ENCODE data around the gene TCF25.

The TCF25 gene

DNA sequence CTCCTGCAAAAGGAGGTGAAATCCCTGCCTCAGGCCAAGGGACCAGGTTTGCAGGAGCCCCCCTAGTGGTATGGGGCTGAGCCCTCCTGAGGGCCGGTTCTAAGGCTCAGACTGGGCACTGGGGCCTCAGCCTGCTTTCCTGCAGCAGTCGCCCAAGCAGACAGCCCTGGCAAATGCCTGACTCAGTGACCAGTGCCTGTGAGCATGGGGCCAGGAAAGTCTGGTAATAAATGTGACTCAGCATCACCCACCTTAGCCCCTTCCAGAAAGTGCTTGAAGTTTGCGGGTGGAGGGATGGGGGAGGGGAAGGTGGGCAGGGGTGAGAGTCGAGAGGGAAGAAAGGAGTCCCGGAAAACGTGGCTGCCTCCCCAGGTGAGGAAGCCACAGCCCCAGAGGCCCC lies 47.3 kb downstream of the TCF25 start:
- H3K36me3 ChIP-seq (ENCODE audit: control insufficient read depth in 1 of 2, insufficient read depth in 2 of 2, low read length in 2 of 2), result no peaks in the 10 kb centered on the region
- no peak overlapping the region for H3K4me3 ChIP-seq (ENCODE audit: low read depth in 1 of 2, low read length in 2 of 2)
- no peaks in the 10 kb centered on the region for H3K9me3 ChIP-seq (ENCODE audit: control insufficient read depth in 1 of 2, low read length in 2 of 2)
- H3K4me1 ChIP-seq (ENCODE audit: control insufficient read depth in 1 of 2, insufficient read depth in 2 of 2, low read length in 2 of 2), result peaks cover 3 to 47% of the 10 kb centered on the region in 2 donors
- H3K27me3 ChIP-seq (ENCODE audit: low read depth, low read length), result peaks cover 14% of the 10 kb centered on the region
- no peak overlapping the region for H3K27ac ChIP-seq (ENCODE audit: low read length)

DNA sequence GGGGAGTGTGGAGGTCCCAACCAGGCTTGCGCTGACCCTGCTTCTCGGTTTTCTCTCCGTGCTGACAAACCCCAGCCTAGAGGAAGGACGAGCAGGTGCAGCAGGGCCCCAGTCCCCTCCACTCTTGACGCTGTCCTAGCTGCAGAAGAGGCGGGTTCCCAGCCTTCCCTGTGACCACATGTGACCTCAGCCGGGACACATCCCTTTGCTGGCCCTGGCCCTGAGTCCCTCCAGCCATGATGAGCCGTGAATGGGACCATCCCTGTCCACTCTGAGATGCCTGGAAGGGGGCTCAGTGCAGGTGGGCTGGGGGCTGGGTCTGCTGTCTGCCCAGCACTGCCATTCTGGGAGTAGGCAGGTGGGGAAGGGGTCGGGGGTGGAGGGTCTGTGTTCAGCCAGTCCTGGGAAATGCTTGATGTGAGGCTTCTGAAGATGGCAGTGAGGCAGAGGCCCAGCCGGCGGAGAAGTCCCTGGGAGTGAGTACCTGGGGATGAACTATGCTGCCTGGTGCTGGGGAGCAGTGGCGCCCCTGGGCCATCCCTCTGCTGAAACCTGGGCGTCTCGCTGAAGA lies 47.8 kb downstream of the TCF25 start:
- Histone ChIP-seq H3K27me3 (ENCODE audit: low read depth, low read length) (peaks cover 14% of the 10 kb centered on the region), H3K4me3 (ENCODE audit: low read depth in 1 of 2, low read length in 2 of 2) (no peak overlapping the region), H3K36me3 (ENCODE audit: control insufficient read depth in 1 of 2, insufficient read depth in 2 of 2, low read length in 2 of 2) (no peaks in the 10 kb centered on the region), H3K4me1 (ENCODE audit: control insufficient read depth in 1 of 2, insufficient read depth in 2 of 2, low read length in 2 of 2) (peaks cover 3 to 52% of the 10 kb centered on the region in 2 donors), H3K27ac (ENCODE audit: low read length) (peak overlapping the region; percentile 49), H3K9me3 (ENCODE audit: control insufficient read depth in 1 of 2, low read length in 2 of 2) (no peaks in the 10 kb centered on the region)

DNA sequence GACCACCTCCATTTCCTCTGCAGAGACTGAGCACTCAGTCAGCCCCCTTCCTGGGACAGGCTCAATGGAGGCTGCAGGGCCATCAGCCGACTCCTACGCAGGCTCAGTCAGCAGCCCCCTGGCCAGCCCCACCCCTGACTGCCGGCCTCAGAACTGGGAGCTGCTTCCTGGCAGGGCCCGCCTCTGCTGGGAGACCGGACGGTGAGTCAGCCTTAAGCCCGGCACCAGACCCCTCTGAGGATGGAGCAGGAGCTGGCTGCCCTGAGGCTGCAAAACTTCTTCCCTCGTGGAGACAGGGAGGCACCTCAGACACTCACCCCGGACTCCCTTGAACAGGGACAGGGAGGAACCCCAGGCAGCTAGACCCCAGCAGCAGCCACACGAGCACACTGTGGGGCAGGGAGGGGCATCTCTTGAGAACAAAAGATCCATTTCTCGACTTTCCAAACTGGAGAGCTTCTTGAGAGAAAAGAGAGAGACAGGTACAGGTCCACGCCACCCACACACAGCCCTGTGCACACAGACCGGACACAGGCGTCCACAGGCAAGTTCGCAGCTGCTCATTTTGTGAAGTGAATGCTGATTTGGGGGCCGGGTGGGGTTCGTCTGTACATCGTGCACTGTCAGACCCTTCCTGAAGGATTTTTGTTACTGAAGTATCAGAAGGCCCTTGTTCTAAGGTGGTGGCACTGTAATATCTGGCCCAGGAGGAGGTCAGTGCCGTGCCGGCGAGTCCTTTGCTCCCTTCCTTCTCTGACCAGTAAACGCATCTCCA lies 48.5 kb downstream of the TCF25 start:
- H3K4me3 ChIP-seq (ENCODE audit: low read depth in 1 of 2, low read length in 2 of 2), result peak overlapping the region; percentile 23 to 69
- H3K9me3 ChIP-seq (ENCODE audit: control insufficient read depth in 1 of 2, low read length in 2 of 2), result no peaks in the 10 kb centered on the region
- H3K27me3 ChIP-seq (ENCODE audit: low read depth, low read length), result peaks cover 14% of the 10 kb centered on the region
- H3K4me1 ChIP-seq (ENCODE audit: control insufficient read depth in 1 of 2, insufficient read depth in 2 of 2, low read length in 2 of 2), result peaks cover 3 to 57% of the 10 kb centered on the region in 2 donors
- peak overlapping the region; percentile 96 for H3K27ac ChIP-seq (ENCODE audit: low read length)
- no peaks in the 10 kb centered on the region for H3K36me3 ChIP-seq (ENCODE audit: control insufficient read depth in 1 of 2, insufficient read depth in 2 of 2, low read length in 2 of 2)

DNA sequence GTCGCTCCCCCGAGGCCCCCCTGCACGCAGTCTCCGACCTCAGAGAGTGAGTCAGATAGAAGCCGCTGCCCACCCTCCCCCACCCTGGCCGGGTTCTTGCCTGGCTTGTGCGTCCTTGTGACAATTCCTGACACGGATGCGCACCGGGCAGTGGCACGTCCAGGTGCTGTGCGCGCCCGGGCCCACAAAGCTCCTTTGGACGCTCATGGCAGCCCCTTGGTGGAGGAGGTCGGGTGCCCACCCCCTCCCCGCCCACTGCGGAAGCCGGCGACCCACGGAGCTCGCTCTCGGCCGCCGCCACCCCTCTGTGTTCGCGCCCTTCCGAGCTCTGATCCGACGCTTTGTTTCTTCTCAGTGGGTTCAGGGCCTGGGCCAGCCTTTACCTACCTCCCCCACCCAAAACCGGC lies 49.1 kb downstream of the TCF25 start:
- Histone ChIP-seq H3K27me3 (ENCODE audit: low read depth, low read length) (peaks cover 14% of the 10 kb centered on the region), H3K27ac (ENCODE audit: low read length) (peak overlapping the region; percentile 96), H3K4me3 (ENCODE audit: low read depth in 1 of 2, low read length in 2 of 2) (peak overlapping the region; percentile 69), H3K9me3 (ENCODE audit: control insufficient read depth in 1 of 2, low read length in 2 of 2) (no peaks in the 10 kb centered on the region), H3K36me3 (ENCODE audit: control insufficient read depth in 1 of 2, insufficient read depth in 2 of 2, low read length in 2 of 2) (no peaks in the 10 kb centered on the region), H3K4me1 (ENCODE audit: control insufficient read depth in 1 of 2, insufficient read depth in 2 of 2, low read length in 2 of 2) (peaks cover 3 to 57% of the 10 kb centered on the region in 2 donors)

DNA sequence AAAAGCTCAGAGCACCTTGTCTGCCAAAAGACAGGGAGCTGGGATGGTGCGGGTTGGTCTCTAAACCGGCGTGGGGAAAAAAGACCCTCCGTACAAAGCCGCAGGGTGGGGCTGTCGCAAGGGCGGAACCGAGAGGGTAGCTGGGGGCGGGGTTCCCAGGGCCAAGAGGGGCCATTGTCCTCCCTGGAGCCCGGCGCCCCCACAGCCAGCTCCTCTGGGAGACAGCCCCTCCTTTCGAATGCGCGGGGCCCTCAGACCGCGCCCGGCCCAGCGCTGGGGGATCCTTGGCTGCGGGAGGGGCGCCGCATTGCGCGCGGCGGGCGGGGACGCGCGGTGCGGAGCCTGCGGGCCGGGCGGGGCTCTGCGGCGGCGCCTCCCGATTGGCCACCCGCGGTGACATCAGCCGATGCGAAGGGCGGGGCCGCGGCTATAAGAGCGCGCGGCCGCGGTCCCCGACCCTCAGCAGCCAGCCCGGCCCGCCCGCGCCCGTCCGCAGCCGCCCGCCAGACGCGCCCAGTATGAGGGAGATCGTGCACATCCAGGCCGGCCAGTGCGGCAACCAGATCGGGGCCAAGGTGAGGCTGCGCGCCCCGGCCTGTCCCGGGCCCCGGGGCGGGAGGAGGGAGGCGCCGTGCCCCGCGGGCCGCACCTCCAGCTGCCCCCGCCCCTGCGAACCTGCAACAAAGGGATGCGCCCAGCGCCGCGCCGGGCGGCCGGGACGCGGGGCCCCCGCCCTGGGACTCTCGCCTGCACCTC lies 49.7 kb downstream of the TCF25 start, which contains the start of gene TUBB3:
Gene TUBB3, plus strand, starts transcription at position 459 of the 756 bp plus-strand sequence. Its CDS starts 60 bp downstream, at position 519.
- no peaks in the 10 kb centered on the region for H3K9me3 ChIP-seq (ENCODE audit: control insufficient read depth in 1 of 2, low read length in 2 of 2)
- no peaks in the 10 kb centered on the region for H3K36me3 ChIP-seq (ENCODE audit: control insufficient read depth in 1 of 2, insufficient read depth in 2 of 2, low read length in 2 of 2)
- H3K4me1 ChIP-seq (ENCODE audit: control insufficient read depth in 1 of 2, insufficient read depth in 2 of 2, low read length in 2 of 2), result peaks cover 3 to 52% of the 10 kb centered on the region in 2 donors
- H3K27ac ChIP-seq (ENCODE audit: low read length), result peak within 1 kb of the TSS; percentile 96
- H3K27me3 ChIP-seq (ENCODE audit: low read depth, low read length), result peaks cover 14% of the 10 kb centered on the region
- peak within 1 kb of the TSS; percentile 69 for H3K4me3 ChIP-seq (ENCODE audit: low read depth in 1 of 2, low read length in 2 of 2)

DNA sequence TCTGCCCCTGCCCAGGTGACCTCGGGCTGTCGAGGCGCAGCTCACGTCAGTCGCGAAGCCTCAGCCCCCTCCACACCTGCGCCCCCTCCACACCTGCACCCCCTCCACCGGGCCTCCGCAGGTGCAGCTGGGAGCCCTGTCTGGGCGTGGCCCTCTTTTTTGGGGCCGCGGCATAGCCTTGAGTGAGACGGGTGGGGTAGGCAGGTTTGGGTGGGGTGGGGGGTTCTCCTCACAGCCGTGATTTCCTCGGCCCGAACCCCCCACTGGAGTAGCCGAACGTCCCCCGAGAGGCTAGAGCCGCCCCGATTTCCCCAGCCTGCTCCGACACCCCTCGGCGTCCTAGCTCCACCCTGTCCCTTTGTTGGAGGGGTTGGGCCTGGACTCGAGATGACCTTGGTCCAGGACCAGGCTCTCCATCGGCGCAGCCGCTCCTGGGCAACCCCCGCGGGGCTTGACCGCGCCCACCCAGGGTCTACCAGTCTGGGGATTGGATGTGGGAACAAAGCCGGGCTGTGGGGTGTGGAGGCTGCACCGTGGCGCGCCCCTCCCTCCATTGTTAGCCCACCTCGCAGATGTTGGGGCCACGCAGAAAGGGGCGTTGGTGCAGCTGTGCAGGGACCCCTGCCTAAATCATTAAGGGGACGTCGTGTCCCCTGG lies 50.4 kb downstream of the TCF25 start:
- H3K4me1 ChIP-seq (ENCODE audit: control insufficient read depth in 1 of 2, insufficient read depth in 2 of 2, low read length in 2 of 2), result peaks cover 3 to 45% of the 10 kb centered on the region in 2 donors
- no peaks in the 10 kb centered on the region for H3K36me3 ChIP-seq (ENCODE audit: control insufficient read depth in 1 of 2, insufficient read depth in 2 of 2, low read length in 2 of 2)

DNA sequence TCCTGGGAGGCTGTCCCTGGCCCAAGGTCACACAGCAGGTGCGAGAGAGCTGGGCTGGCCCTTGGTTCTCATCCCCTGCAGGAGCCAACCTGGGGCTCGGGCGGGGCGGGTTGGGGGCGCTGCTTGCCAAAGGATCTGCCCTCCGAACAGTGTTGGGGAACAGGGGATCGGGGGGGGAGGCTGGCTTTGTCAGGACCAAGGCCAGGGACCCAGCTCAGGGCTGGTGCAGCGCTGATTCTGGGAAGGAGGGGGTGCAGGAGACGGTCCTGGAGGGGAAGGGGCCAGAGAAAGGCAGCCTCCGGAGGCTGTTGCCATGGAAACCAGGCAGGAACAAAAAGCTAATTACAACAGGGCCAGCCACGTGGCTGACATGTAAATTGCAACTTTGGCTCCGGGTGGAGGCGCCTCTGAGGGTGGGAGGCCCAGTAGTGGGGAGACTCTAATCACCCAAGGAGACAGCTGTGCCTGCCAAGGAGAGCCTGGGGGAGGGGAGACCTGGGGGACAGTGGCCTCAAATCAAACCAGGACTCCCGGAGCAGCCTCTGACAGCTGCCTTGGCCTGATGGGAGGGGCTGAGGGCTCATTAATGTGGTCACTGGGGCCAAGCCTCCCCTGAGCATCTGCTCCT lies 51.0 kb downstream of the TCF25 start:
- H3K4me3 ChIP-seq (ENCODE audit: low read depth in 1 of 2, low read length in 2 of 2), result no peak overlapping the region
- no peaks in the 10 kb centered on the region for H3K9me3 ChIP-seq (ENCODE audit: control insufficient read depth in 1 of 2, low read length in 2 of 2)
- peaks cover 3 to 41% of the 10 kb centered on the region in 2 donors for H3K4me1 ChIP-seq (ENCODE audit: control insufficient read depth in 1 of 2, insufficient read depth in 2 of 2, low read length in 2 of 2)
- H3K36me3 ChIP-seq (ENCODE audit: control insufficient read depth in 1 of 2, insufficient read depth in 2 of 2, low read length in 2 of 2), result no peaks in the 10 kb centered on the region
- no peak overlapping the region for H3K27ac ChIP-seq (ENCODE audit: low read length)
- H3K27me3 ChIP-seq (ENCODE audit: low read depth, low read length), result peaks cover 5% of the 10 kb centered on the region

More for the DNA sequence above, 50.4 kb downstream of the TCF25 start:
- Histone ChIP-seq H3K9me3 (ENCODE audit: control insufficient read depth in 1 of 2, low read length in 2 of 2) (no peaks in the 10 kb centered on the region), H3K27me3 (ENCODE audit: low read depth, low read length) (peaks cover 10% of the 10 kb centered on the region), H3K27ac (ENCODE audit: low read length) (no peak overlapping the region), H3K4me3 (ENCODE audit: low read depth in 1 of 2, low read length in 2 of 2) (peak overlapping the region in 1 of 2 donors; percentile 69)

DNA sequence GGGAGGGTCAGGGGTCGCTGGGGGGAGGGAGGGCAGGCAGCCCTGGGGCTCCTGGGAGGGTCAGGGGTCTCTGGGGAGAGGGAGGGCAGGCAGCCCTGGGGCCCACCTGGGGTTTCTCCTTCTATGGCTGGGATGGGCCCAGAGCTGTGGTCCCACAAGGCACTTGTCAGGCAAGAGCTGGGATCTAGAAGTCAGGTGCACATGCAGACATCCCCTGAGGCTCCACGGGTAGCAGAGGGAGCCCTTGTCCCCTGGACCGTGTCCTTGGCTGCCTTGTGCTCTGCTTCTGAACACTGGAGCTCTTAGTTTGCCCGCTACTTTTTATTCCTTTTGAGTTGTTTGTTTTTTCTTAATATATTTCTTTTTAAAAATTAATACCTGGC lies 51.5 kb downstream of the TCF25 start:
- Histone ChIP-seq H3K4me3 (ENCODE audit: low read depth in 1 of 2, low read length in 2 of 2) (no peak overlapping the region), H3K9me3 (ENCODE audit: control insufficient read depth in 1 of 2, low read length in 2 of 2) (no peaks in the 10 kb centered on the region), H3K27me3 (ENCODE audit: low read depth, low read length) (peaks cover 5% of the 10 kb centered on the region), H3K4me1 (ENCODE audit: control insufficient read depth in 1 of 2, insufficient read depth in 2 of 2, low read length in 2 of 2) (peaks cover 3 to 41% of the 10 kb centered on the region in 2 donors), H3K36me3 (ENCODE audit: control insufficient read depth in 1 of 2, insufficient read depth in 2 of 2, low read length in 2 of 2) (no peaks in the 10 kb centered on the region), H3K27ac (ENCODE audit: low read length) (no peak overlapping the region)

DNA sequence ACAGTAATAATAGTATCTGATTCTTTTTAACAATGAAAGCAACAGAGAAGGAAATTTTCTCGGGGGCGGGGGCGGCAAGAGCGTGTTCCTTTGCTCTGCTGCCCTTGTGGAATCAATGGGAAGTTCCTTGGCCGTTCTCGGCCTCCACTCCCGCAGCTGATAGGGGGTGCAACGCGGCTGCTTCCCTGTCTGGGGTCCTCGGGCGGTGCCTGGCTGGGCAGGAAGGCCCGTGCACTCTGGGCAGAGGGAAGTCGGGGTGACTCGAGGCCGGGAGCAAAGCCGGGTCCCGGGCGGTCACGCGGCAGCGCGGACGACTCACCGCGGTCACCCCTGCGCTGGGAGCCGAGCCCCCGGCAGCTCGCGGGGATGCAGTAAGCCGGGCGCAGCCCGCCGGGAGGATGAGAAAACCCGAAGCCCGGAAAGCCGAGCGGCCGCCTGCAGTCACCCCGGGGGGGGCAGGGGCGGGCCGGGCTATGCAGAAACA lies 52.2 kb downstream of the TCF25 start:
- Histone ChIP-seq H3K36me3 (ENCODE audit: control insufficient read depth in 1 of 2, insufficient read depth in 2 of 2, low read length in 2 of 2) (no peaks in the 10 kb centered on the region), H3K27ac (ENCODE audit: low read length) (no peak overlapping the region), H3K4me3 (ENCODE audit: low read depth in 1 of 2, low read length in 2 of 2) (peak overlapping the region; percentile 11 to 65), H3K9me3 (ENCODE audit: control insufficient read depth in 1 of 2, low read length in 2 of 2) (no peaks in the 10 kb centered on the region), H3K4me1 (ENCODE audit: control insufficient read depth in 1 of 2, insufficient read depth in 2 of 2, low read length in 2 of 2) (peaks cover 3 to 41% of the 10 kb centered on the region in 2 donors), H3K27me3 (ENCODE audit: low read depth, low read length) (peaks cover 5% of the 10 kb centered on the region)

DNA sequence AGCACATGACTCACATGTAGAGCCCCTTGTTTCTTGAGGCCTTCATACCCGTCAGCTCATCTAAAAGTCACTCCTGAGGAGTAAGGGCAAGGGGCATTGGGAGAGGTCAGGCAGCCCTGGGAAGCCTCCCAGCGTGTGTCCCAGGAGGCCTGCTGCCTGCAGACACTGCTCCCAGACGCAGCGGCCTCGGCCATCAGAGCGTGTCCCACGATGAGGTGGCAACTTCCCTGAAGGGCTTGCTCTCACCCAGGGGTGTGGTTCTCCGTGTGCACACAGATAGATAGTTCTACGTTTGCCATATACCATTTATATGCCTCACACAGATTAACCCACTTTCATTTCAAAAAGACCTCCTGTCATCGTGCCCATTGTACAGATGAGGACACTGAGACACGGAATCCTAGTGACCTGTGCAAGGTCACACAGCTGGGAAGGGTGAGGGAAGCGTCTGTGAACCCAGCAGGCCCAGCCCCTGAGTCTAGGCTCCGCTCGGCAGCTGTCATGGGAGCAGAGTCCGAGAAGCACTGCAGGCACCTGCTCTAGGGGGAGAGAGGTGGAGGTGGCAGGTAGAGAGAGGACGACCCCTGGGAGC lies 58.0 kb downstream of the TCF25 start:
- no peaks in the 10 kb centered on the region for H3K36me3 ChIP-seq (ENCODE audit: control insufficient read depth in 1 of 2, insufficient read depth in 2 of 2, low read length in 2 of 2)
- H3K4me3 ChIP-seq (ENCODE audit: low read depth in 1 of 2, low read length in 2 of 2), result no peak overlapping the region
- no peaks in the 10 kb centered on the region for H3K9me3 ChIP-seq (ENCODE audit: control insufficient read depth in 1 of 2, low read length in 2 of 2)
- no peak overlapping the region for H3K27ac ChIP-seq (ENCODE audit: low read length)
- H3K4me1 ChIP-seq (ENCODE audit: control insufficient read depth in 1 of 2, insufficient read depth in 2 of 2, low read length in 2 of 2), result peaks cover 0 to 3% of the 10 kb centered on the region in 2 donors
- no peaks in the 10 kb centered on the region for H3K27me3 ChIP-seq (ENCODE audit: low read depth, low read length)
